SK-N-SH (cell line): ENCODE measurements around the gene NDUFB8. TPM values are rescaled to one million over a fixed set of nuclear protein-coding genes. Genes with fewer than 3 reads are reported as not detected.

Experiments
- CTCF ChIA-PET: fragments of 300-600, 350-600 bp; formaldehyde crosslinking; extraction: SDS; loops from one replicate; lab custom pipeline; 2021; lab: Yijun Ruan, JAX
- POLR2A ChIA-PET: fragments of 350-600 bp; sonication (Branson Sonifier 250); formaldehyde crosslinking; extraction: SDS; loops from one replicate; lab custom pipeline; 2020; ENCODE audit warnings: antibody characterized with exemption, inconsistent platforms; lab: Yijun Ruan, JAX
- DNase-seq: peaks from one replicate; pipeline ENCODE4 v3.0.0; 2012
- H2AFZ ChIP-seq: fragments of 200-600 bp; sonication (generic); 2 replicates; pipeline ENCODE4 v1.8.1; 2016; ENCODE audit warnings: antibody characterized with exemption, mild to moderate bottlenecking, low read depth
- H3F3A ChIP-seq: fragments of 200-600 bp; sonication (generic); replicated peaks from 2 replicates; pipeline ENCODE3; 2016; ENCODE audit warnings: antibody characterized with exemption, mild to moderate bottlenecking; ENCODE audit not compliant: insufficient read depth
- H3K27ac ChIP-seq, 2 experiments: fragments of 200-500 bp in 1 of 2; fragments of 200-600 bp in 1 of 2; sonication (Bioruptor generic) in 1 of 2; sonication (generic), shearing (Covaris generic) in 1 of 2; 2 replicates each; pipeline versions ENCODE4 v1.5.1 to v1.6.1; 2014 to 2016; ENCODE audit warnings: low read depth in 2 of 2, inconsistent platforms in 1 of 2, low read length in 1 of 2, mild to moderate bottlenecking in 1 of 2, mixed read lengths in 1 of 2
- H3K27me3 ChIP-seq: fragments of 200-600 bp; sonication (generic), shearing (Covaris generic); 2 replicates; pipeline ENCODE4 v1.6.1; 2016; ENCODE audit warnings: mixed run types; ENCODE audit not compliant: insufficient read depth
- H3K36me3 ChIP-seq, 2 experiments: fragments of 200-500 bp in 1 of 2; fragments of 200-600 bp in 1 of 2; sonication (Bioruptor generic) in 1 of 2; sonication (generic) in 1 of 2; replicated peaks in 1 of 2; 2 replicates each; pipeline versions ENCODE3 to v1.5.1; 2014 to 2016; ENCODE audit warnings: low read length in 1 of 2, mild to moderate bottlenecking in 1 of 2; ENCODE audit not compliant: insufficient read depth in 2 of 2, control insufficient read depth in 1 of 2
- H3K4me1 ChIP-seq, 2 experiments: fragments of 200-500 bp in 1 of 2; fragments of 200-600 bp in 1 of 2; sonication (Bioruptor generic) in 1 of 2; sonication (generic), shearing (Covaris generic) in 1 of 2; 2 replicates each; pipeline versions ENCODE4 v1.5.1 to v1.6.1; 2014 to 2016; ENCODE audit warnings: low read depth in 1 of 2, low read length in 1 of 2, mixed run types in 1 of 2; ENCODE audit not compliant: insufficient read depth in 2 of 2, control insufficient read depth in 1 of 2
- H3K4me2 ChIP-seq: fragments of 200-600 bp; sonication (generic), shearing (Covaris generic); 2 replicates; pipeline ENCODE4 v1.6.1; 2017; ENCODE audit warnings: mixed run types
- H3K4me3 ChIP-seq, 2 experiments: fragments of 200-500 bp in 1 of 2; fragments of 200-600 bp in 1 of 2; sonication (Bioruptor generic) in 1 of 2; sonication (generic), shearing (Covaris generic) in 1 of 2; 2 replicates each; pipeline versions ENCODE4 v1.5.1 to v1.8.1; 2014 to 2016; ENCODE audit warnings: low read depth in 2 of 2, inconsistent platforms in 1 of 2, low read length in 1 of 2, mild to moderate bottlenecking in 1 of 2, mixed read lengths in 1 of 2, moderate library complexity in 1 of 2
- H3K79me2 ChIP-seq: fragments of 200-600 bp; sonication (generic); 2 replicates; pipeline ENCODE4 v1.8.1; 2017; ENCODE audit warnings: mild to moderate bottlenecking; ENCODE audit not compliant: insufficient read depth
- H3K9ac ChIP-seq: fragments of 200-600 bp; sonication (generic); 2 replicates; pipeline ENCODE4 v1.6.1; 2017; ENCODE audit warnings: mixed run types
- H3K9me2 ChIP-seq: fragments of 200-600 bp; sonication (generic); 2 replicates; pipeline ENCODE4 v1.6.1; 2017; ENCODE audit warnings: mixed run types
- H3K9me3 ChIP-seq: fragments of 200-600 bp; sonication (generic); 2 replicates; pipeline ENCODE4 v1.6.1; 2017; ENCODE audit warnings: mixed run types, mild to moderate bottlenecking, moderate library complexity
- H4K20me1 ChIP-seq: fragments of 200-600 bp; sonication (generic); 2 replicates; pipeline ENCODE4 v1.6.1; 2017; ENCODE audit warnings: mild to moderate bottlenecking, mixed run types; ENCODE audit not compliant: insufficient read depth
- ELF1 ChIP-seq: IDR thresholded peaks from 2 replicates; pipeline ENCODE4 v1.4.0; 2012
- EP300 ChIP-seq, 2 experiments: IDR thresholded peaks; 2 replicates each; pipeline versions ENCODE4 v1.4.0 to v1.6.1; 2012; ENCODE audit warnings: borderline replicate concordance in 1 of 2, low read depth in 1 of 2, low read length in 1 of 2
- GABPA ChIP-seq: IDR thresholded peaks from 2 replicates; pipeline ENCODE4 v1.4.0; 2012; ENCODE audit warnings: low read depth, mild to moderate bottlenecking
- GATA2 ChIP-seq: sonication (generic); formaldehyde crosslinking; IDR thresholded peaks from 2 replicates; pipeline ENCODE4 v1.5.0; 2020; ENCODE audit warnings: mild to moderate bottlenecking, missing genetic modification reagents
- MAX ChIP-seq: IDR thresholded peaks from 2 replicates; pipeline ENCODE4 v1.4.0; 2012; ENCODE audit warnings: low read depth
- MXI1 ChIP-seq: IDR thresholded peaks from 2 replicates; pipeline ENCODE4 v1.6.1; 2012; ENCODE audit warnings: mild to moderate bottlenecking, low read depth, low read length, improper control_type of control experiment
- NFIC ChIP-seq: IDR thresholded peaks from 2 replicates; pipeline ENCODE4 v1.4.0; 2012; ENCODE audit warnings: borderline replicate concordance
- PBX3 ChIP-seq: IDR thresholded peaks from 2 replicates; pipeline ENCODE4; 2012
- POLR2AphosphoS5 ChIP-seq: IDR thresholded peaks from 2 replicates; pipeline ENCODE4 v1.6.1; 2012; ENCODE audit warnings: low read depth, low read length
- RAD21 ChIP-seq: IDR thresholded peaks from 2 replicates; pipeline ENCODE4 v1.6.1; 2012; ENCODE audit warnings: mild to moderate bottlenecking, low read length
- RFX5 ChIP-seq: IDR thresholded peaks from 2 replicates; pipeline ENCODE4 v1.6.1; 2012; ENCODE audit warnings: mild to moderate bottlenecking, improper control_type of control experiment, low read length
- RXRA ChIP-seq: IDR thresholded peaks from 2 replicates; pipeline ENCODE4 v1.4.0; 2012; ENCODE audit warnings: low read depth, mild to moderate bottlenecking, borderline replicate concordance
- SIN3A ChIP-seq: IDR thresholded peaks from 2 replicates; pipeline ENCODE4 v1.6.1; 2012; ENCODE audit warnings: low read depth, mild to moderate bottlenecking, low read length, moderate library complexity, borderline replicate concordance
- SMC3 ChIP-seq: IDR thresholded peaks from 2 replicates; pipeline ENCODE4 v1.6.1; 2012; ENCODE audit warnings: low read depth, low read length, improper control_type of control experiment
- TAF1 ChIP-seq: IDR thresholded peaks from 2 replicates; pipeline ENCODE4 v1.6.1; 2012; ENCODE audit warnings: low read depth, mild to moderate bottlenecking, low read length, moderate library complexity, borderline replicate concordance
- TCF12 ChIP-seq: IDR thresholded peaks from 2 replicates; pipeline ENCODE4 v1.4.0; 2012
- TEAD4 ChIP-seq: IDR thresholded peaks from 2 replicates; pipeline ENCODE4 v1.4.0; 2012; ENCODE audit warnings: mild to moderate bottlenecking, borderline replicate concordance; ENCODE audit not compliant: insufficient read depth
- USF2 ChIP-seq: fragments of 150-350 bp; IDR thresholded peaks from 2 replicates; pipeline ENCODE4 v1.6.1; 2017; ENCODE audit warnings: antibody characterized with exemption, low read length, low read depth, borderline replicate concordance
- YY1 ChIP-seq: IDR thresholded peaks from 2 replicates; pipeline ENCODE4 v1.4.0; 2012; ENCODE audit warnings: low read depth, mild to moderate bottlenecking
- ZBTB33 ChIP-seq: IDR thresholded peaks from 2 replicates; pipeline ENCODE4 v1.4.0; 2012; ENCODE audit warnings: low read depth, borderline replicate concordance
- polyA plus RNA-seq, 3 experiments: library from polyadenylated mRNA; depleted of rRNA; stranded (reverse); fragments of >200 nt; gene quantifications; 2 replicates each; pipeline ENCODE4 v1.2.3, GENCODE V29; 2012

Gene NDUFB8
- polyA plus RNA-seq, 1 of the 3 experiments (the other 2 are of a cell fraction) = 368 TPM

GRCh38 chr10:100501423-100501822 lies 28.2 kb downstream of the NDUFB8 start:
- Histone ChIP-seq H3K27ac (no peak overlapping the region), H3K4me1 (peaks cover 0 to 16% of the 10 kb centered on the region in 2 experiments; a peak in 2 of 4 replicates), H3K79me2 (no peaks in the 10 kb centered on the region), H3K27me3 (no peaks in the 10 kb centered on the region), H4K20me1 (no peaks in the 10 kb centered on the region), H3K9me2 (no peaks in the 10 kb centered on the region), H3K4me2 (no peak overlapping the region), H3F3A (no peaks in the 10 kb centered on the region), H3K4me3 (no peak overlapping the region), H3K9ac (no peak overlapping the region), H2AFZ (no peak overlapping the region), H3K9me3 (no peaks in the 10 kb centered on the region), H3K36me3 (peaks cover 0 to 12% of the 10 kb centered on the region in 2 experiments)
- TF ChIP-seq NFIC = no peak
- no peak for TF ChIP-seq YY1
- TF ChIP-seq RAD21 = no peak
- no peak for TF ChIP-seq TEAD4
- no peak for TF ChIP-seq SIN3A
- no peak for TF ChIP-seq TAF1
- no peak for TF ChIP-seq PBX3
- no peak for TF ChIP-seq ZBTB33
- TF ChIP-seq USF2 = no peak
- no peak for TF ChIP-seq TCF12
- TF ChIP-seq MAX = no peak
- no peak for TF ChIP-seq RXRA
- TF ChIP-seq EP300 (IDR thresholded peaks at IDR 0.05; ENCODE audit: borderline replicate concordance in 1 of 2, low read depth in 1 of 2, low read length in 1 of 2) = no peak
- no peak for TF ChIP-seq POLR2AphosphoS5
- no peak for TF ChIP-seq ELF1
- no peak for TF ChIP-seq RFX5
- no peak for TF ChIP-seq GABPA
- no peak for TF ChIP-seq GATA2 (CRISPR knock-in tag)
- TF ChIP-seq SMC3 = no peak
- TF ChIP-seq MXI1 = no peak
- no peak for DNase-seq
- CTCF ChIA-PET = interaction anchor here (9.2 to 14.7 kb wide), 3 partner anchors 16 to 69 kb away, joined by 66 to 158 read pairs (median 150); partner anchors contain the start of gene SEC31B
- POLR2A ChIA-PET = no interaction called here
